HG03575 (cell line): ENCODE measurements around the gene FOXF2.

Experiments used
- ATAC-seq: cut with Tn5 transposase; IDR thresholded peaks from one replicate; pipeline ENCODE4 v1.9.1; 2021; ENCODE audit not compliant: unreplicated experiment, insufficient number of reproducible peaks, low FRiP score; ENCODE audit errors: extremely low read depth

The FOXF2 gene

DNA sequence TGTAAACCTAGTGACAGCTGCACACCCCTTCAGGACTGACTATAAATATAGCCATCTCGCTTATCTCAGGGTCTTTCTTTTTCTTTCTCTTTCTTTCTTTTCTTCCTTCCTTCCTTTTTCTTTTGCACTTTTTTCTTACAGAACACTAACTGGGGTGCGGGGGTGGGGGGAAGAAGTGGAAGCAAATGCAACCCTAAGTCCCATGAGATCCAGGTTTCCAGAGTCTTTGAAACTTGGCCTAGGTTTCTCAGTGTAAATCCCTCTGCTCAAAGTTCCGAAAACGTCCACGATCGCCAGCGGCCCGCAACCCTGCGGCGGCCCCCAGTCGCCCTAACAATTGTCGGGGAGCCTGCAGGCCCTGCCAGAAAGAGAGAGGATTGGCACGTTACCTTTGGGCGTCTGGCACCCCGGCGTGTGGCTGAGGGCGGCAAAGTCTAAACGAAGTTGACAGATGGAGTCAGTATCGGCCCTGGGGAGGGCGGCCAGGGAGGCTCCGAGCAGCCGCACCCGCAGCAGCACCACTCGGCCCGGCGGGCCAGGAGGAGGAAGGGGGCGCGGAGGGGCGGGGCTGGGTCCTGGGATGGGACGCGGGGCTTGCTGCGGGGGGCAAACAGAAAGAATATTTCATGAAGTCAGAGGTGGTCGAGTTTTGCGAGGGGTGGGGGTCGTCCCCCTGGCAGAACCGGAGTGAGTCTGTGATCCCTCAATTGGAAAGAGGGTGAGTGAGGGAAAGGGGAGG is 577 bp upstream of the FOXF2 start:
- ATAC-seq, result no peak

- no peak for ATAC-seq
Observed at GRCh38 chr6:1390133-1390945, 963 bp downstream of the FOXF2 start.

DNA sequence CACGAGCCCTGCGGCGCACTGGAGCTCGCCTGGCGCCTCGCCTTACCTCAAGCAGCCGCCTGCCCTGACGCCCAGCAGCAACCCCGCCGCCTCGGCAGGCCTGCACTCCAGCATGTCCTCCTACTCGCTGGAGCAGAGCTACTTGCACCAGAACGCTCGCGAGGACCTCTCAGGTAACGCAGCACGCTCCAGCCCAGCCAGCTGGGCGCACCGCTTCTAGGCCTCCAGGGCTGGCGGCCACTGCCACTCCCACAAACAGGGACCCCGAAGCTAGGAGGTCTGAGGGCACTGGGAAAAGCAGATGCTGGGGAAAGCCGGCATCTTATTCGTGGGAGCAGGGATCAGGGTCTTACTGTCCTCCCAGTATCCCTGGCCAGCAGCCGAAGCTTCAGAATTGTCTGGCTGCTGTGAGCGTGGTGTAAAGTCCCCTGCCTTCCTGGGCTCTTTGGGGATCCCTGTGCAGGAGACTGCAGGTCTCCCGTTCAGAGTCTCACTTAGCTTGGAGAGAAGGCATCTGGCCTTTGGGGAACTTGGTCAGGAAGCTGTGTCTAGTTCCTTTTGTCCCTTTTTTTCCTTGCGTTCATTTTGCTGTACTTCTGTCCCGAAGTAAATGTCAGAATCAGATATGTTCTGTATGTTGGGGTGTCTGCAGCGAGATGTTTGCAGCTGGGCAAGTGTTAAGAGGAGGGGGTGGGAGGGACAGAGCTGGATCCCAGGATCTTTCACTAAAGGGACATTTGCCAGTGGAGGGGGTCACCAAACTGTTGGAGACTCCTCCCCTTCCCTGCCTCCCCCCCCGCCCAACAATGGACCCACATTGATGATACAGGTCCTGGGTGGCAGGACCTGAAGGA is 1.8 kb downstream of the FOXF2 start:
- ATAC-seq, result no peak

DNA sequence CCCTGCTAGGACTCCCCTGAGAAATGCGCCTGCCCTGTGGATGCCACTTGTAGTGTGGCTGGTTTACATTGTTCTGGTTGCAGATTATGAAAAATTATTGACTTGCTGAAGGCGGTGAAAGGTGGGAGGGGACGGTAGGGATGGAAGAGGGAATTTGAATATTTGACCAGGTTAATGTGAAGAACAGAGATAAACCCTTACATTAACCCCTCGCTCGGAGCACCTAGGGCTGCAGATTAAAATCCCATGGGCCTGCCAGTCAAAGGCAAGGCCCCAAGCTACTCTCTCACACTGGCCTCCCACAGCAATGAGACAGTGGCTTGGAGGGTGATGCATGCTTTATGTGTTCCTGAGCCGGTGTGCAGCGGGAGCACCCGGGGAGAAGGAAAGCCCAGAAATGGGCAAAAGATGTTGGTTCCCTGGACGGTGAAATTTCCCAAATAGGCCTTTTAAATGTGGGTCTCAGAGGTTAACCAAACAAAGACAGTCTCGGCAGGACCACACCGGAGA is 2.5 kb downstream of the FOXF2 start:
- ATAC-seq, result no peak

DNA sequence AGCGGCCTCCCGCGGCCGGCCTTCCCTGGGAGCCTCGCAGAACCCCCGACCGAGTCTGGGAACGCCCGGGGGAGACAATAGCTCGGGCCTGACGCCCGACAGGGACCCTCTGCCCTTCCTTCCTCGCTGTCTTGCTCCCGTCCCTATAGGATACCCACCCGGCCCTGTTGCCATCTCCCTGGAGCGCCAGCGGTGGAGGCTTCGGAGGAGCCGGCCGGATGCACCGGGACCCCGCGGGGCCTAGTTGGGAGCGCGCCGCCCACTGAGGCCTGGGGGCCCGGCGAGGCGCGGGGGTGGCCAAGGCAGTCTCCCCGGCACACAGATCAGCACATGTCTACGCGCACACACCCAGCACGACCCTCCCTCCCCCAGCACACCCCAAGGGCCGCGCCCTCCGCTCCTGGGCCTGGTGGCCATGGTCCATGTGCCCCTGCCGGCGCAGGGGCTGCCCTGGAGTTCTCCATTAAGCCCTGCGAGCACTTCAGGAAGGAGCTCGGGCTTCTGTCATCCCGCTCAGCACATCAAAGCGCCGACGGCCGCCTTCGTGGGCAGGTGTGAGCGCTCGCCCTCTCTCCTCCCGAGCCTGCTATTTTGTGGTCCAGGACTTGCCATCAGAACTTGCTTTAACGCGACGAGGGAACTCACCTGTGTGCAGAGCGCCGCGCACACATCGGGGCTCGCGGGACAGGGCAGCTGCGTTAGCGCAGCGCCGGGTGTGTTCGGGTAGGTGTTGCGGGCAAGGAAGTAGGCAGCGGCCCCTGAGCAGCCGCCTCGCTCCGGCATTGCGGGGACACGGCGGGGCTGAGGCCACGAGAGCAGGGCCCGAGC is 3.7 kb downstream of the FOXF2 start:
- ATAC-seq, result no peak

- no peak for ATAC-seq
Observed at GRCh38 chr6:1393641-1394283, 4.4 kb downstream of the FOXF2 start.

DNA sequence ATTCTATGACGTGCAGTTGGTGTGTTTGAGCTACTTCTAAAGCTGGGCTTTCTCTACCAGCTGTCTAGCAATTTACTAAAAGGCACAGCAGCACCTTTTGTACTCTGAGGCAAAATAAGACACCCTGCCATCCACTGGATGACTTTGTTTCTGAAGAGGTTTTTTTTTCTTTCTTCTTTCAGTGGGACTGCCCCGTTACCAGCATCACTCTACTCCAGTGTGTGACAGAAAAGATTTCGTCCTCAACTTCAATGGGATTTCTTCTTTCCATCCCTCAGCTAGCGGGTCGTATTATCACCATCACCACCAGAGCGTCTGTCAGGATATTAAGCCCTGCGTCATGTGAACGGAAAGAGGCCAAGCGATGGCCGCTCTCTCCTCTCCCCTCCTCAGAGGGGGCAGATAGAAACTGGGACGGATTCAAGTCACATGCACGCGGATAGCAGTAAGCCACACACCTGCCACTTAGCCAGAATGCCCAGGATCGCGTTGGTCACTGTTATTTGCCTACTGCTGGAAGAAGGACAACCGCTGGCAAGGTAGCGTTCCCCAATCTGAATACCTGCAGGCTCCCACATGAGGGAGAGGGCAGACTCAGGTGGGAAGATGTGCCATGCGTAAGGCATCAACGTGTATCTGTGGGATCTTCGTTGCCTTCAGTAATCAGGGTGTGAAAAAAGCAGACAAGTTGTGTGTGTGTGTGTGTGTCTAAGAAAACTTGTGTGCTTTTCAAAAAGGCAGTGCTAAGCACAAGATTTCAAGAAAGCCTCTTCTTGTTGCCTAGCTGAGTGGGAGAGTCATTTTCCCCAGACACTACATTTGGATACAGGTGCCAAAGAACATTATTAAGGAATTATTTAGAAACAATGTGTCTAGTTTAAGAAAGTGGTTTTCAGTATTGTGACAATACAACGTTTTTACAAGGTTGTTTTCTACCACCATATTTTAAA is 5.4 kb downstream of the FOXF2 start:
- no peak for ATAC-seq

- ATAC-seq, result no peak
Observed at GRCh38 chr6:1395506-1395905, 6.1 kb downstream of the FOXF2 start.

DNA sequence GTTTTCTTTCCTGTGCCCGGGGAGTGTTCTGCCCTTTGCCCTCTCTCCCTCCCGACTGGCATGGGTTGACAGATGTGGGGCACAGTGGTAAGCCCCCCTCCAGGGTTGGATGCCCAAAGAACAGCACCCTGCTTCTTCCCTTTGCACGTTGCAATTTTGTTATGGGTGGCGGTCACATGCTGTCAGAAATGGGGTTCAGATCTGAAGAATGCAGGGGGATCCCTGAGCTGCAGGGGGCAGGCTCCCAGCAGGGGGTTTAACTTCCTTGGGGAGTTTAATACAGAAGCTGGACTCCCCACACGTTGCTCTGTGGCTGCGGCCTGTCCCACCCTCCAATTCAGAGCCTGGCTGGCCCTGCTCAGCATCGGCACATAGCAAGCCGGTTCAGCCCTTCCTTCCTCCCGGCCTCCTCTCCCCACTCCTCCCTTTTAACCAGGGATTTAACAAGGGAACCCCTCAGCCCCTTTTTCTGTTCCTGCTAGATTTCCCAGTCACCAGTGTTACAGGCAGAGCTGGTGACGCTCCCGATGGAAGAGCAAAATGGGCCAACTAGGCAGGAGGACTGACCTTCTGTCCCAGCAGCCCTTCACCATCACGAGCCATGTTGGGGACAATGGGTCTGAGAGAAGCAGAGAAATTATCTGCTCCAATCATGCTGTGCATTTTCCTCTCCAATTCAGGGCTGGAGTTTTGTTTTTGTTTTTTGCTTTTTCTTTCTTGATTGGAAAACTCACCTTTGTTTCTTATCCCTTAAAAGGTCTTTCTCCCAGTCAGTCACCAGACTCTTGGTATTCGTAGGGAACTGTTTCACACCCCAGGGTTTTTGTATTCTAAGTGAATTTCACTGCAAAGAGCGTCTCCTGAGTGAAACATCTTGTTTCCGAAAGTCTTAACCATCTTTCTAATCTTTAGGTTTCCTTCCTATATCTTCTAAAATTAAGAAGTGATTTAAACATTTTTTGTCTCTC is 6.8 kb downstream of the FOXF2 start:
- no peak for ATAC-seq

DNA sequence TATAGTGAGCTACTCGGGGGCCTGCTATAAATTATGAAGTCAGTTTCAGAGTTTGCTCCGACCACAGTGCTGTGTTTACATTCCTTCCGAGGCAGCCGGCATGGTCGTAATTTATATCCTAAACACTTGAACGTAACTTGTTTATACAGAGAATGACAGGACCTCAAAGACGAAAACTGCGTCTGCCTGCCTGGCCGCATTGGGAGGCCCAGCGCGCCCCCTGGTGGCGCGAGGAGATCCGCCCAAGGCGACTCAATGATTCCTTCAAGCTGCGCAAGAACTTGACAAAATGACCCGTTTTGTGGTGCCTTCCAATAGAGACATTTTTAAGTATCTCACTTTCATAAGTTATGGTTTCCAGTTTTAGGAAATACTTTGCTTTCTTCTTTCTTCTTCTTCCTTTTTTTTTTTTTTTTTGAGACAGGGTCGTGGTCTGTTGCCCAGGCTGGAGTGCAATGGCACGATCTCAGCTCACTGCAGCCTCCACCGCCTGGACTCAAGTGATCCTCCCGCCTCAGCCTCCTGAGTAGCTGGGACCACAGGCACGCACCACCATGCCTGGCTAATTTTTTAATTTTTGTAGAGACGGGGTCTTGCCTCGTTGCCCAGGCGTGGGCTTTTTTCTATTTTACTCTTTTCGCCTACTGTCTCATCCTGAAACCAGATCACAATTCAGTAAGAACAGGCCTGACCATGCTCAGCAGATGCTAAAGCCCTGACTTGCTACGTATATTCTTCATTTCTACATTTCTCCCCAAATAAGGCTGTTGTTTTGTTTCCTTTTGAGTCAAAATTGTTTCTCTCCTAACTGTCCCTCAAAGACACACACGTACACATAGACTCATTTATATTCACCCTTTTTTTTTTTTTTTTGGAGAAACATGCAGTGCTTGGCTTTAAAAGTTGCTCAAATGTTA is 7.8 kb downstream of the FOXF2 start:
- no peak for ATAC-seq

DNA sequence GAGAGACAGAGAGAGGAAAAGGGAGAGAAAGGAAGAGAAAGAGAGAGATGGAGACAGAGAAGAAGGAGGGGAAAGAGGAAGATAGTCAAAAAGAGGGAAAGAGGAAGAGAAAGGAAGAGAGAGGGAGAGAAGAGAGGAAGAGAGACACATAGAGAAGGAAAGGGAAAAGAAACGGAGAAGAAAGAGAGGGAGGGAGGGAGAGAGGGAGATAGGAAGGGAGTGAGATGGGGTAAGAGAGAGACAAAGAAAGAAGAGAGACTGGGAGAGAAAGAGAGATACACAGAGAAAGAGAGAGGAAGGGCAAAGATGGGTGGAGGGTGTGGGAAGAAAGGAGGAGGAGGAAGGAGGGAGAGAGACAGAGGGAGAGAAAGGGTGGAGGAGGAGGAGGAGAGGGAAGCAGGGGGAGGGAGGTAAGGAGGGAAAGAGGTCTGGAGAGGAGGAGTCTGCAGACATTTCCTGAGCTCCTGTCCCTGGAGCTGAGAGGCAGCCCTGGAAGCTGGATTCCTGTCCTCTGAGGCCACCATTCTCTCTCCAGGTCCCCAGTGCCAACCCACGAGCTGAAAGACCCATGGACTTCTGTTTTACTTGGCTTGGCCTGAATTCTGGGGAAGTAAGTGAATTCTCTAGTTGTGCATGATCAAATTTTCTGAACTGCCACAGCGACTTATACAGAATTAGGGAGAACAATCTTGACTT is 9.9 kb downstream of the FOXF2 start:
- ATAC-seq, result no peak

GRCh38 chr6:1400126-1400850 is 10.9 kb downstream of the FOXF2 start:
- ATAC-seq, result no peak

GRCh38 chr6:1402369-1402768 is 13.0 kb downstream of the FOXF2 start:
- no peak for ATAC-seq

GRCh38 chr6:1402868-1403267 is 13.5 kb downstream of the FOXF2 start:
- no peak for ATAC-seq
